ENCODE results near the gene VEGFB.

The VEGFB gene

GRCh38 chr11:64207256-64208085 lies 26.9 kb upstream of the VEGFB start:
- no peaks in the 10 kb centered on the region for H3K27me3 ChIP-seq (ENCODE audit: insufficient read depth, insufficient read length)
- no peaks in the 10 kb centered on the region for H3K9me3 ChIP-seq (ENCODE audit: insufficient read depth, low read length)
- no peak for DNase-seq (ENCODE audit: low read depth, low spot score)
- H3K4me1 ChIP-seq (ENCODE audit: insufficient read depth, insufficient read length): peaks cover 23% of the 10 kb centered on the region
- no peak for TF ChIP-seq YY1 (IDR thresholded peaks at IDR 0.05; ENCODE audit: insufficient read depth, insufficient read length)
- TF ChIP-seq ZNF274 (IDR thresholded peaks at IDR 0.05; ENCODE audit: low read depth, low read length): no peak
- TF ChIP-seq SUZ12 (IDR thresholded peaks at IDR 0.05; ENCODE audit: extremely low read depth, insufficient read depth, insufficient read length): no peak
- peak overlapping the region; percentile 9 for H3K9ac ChIP-seq (ENCODE audit: insufficient read length, low read depth)
- H3K4me3 ChIP-seq (ENCODE audit: insufficient read length, low read depth): no peak overlapping the region
- H3K36me3 ChIP-seq (ENCODE audit: insufficient read depth, insufficient read length, low read length): peaks cover 77% of the 10 kb centered on the region

DNA sequence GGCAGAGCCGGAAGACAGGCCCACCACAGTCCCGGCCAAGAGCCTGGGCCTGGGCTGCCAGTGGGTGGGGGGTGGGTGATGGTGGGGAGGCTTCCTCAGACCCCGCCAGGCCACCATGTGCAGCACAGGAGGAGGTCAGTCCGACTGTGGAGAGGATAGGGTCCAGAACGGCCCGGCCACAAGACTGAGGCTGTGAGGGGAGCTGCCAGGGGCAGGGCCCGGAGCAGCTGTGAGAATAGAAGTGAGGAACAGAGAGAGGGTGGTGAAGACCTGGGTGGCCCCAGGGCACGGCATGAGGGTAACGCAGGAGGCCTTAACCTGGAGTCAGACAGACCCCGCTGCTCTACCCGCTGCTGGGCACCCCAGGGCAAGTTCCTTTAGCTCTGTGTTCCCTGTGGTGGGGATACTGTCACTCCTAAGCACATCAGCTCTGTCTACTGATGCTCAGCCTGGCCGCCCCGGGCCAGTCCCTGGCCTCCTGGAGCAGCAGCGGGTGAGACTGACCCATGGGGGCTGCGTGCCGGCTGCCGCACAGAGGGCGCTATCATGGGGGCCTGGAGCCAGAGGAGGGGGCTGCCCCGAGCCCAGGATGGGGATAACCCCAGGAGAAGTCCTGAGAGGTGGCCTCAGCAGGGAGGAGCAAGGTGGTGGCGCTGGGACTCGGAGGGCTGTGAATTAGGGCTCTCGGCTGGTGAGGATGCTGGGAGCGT lies 26.1 kb upstream of the VEGFB start:
- Histone ChIP-seq H3K27me3 (ENCODE audit: insufficient read depth, insufficient read length) (no peaks in the 10 kb centered on the region), H3K36me3 (ENCODE audit: insufficient read depth, insufficient read length, low read length) (peaks cover 72% of the 10 kb centered on the region), H3K4me3 (ENCODE audit: insufficient read length, low read depth) (no peak overlapping the region), H3K9ac (ENCODE audit: insufficient read length, low read depth) (peak overlapping the region; percentile 9), H3K9me3 (ENCODE audit: insufficient read depth, low read length) (no peaks in the 10 kb centered on the region), H3K4me1 (ENCODE audit: insufficient read depth, insufficient read length) (peaks cover 23% of the 10 kb centered on the region)
- no peak for DNase-seq (ENCODE audit: low read depth, low spot score)
- TF ChIP-seq YY1 (IDR thresholded peaks at IDR 0.05; ENCODE audit: insufficient read depth, insufficient read length): no peak
- no peak for TF ChIP-seq ZNF274 (IDR thresholded peaks at IDR 0.05; ENCODE audit: low read depth, low read length)
- no peak for TF ChIP-seq SUZ12 (IDR thresholded peaks at IDR 0.05; ENCODE audit: extremely low read depth, insufficient read depth, insufficient read length)

- Histone ChIP-seq H3K9me3 (ENCODE audit: insufficient read depth, low read length) (no peaks in the 10 kb centered on the region), H3K27me3 (ENCODE audit: insufficient read depth, insufficient read length) (no peaks in the 10 kb centered on the region), H3K4me3 (ENCODE audit: insufficient read length, low read depth) (no peak overlapping the region), H3K4me1 (ENCODE audit: insufficient read depth, insufficient read length) (peaks cover 20% of the 10 kb centered on the region), H3K9ac (ENCODE audit: insufficient read length, low read depth) (no peak overlapping the region), H3K36me3 (ENCODE audit: insufficient read depth, insufficient read length, low read length) (peaks cover 64% of the 10 kb centered on the region)
- DNase-seq (ENCODE audit: low read depth, low spot score): no peak
- no peak for TF ChIP-seq SUZ12 (IDR thresholded peaks at IDR 0.05; ENCODE audit: extremely low read depth, insufficient read depth, insufficient read length)
- TF ChIP-seq ZNF274 (IDR thresholded peaks at IDR 0.05; ENCODE audit: low read depth, low read length): no peak
- no peak for TF ChIP-seq YY1 (IDR thresholded peaks at IDR 0.05; ENCODE audit: insufficient read depth, insufficient read length)
Measured at GRCh38 chr11:64208796-64209562, 25.4 kb upstream of the VEGFB start.

DNA sequence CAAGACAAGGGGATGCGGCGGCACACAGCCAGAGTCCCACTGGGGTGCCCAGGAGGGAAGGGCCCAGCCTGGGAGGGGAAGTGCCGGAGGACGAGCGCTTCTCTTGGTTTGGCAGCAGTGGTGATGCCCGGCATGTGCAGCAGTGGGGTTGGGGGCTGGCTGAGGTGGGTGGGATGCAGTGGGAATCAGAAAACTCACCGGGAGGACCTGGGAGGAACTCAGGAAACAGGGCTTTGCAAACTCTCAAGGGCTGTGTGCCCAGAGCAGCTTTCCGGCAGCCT lies 24.9 kb upstream of the VEGFB start:
- Histone ChIP-seq H3K27me3 (ENCODE audit: insufficient read depth, insufficient read length) (no peaks in the 10 kb centered on the region), H3K36me3 (ENCODE audit: insufficient read depth, insufficient read length, low read length) (peaks cover 59% of the 10 kb centered on the region), H3K9me3 (ENCODE audit: insufficient read depth, low read length) (no peaks in the 10 kb centered on the region), H3K9ac (ENCODE audit: insufficient read length, low read depth) (no peak overlapping the region), H3K4me3 (ENCODE audit: insufficient read length, low read depth) (no peak overlapping the region), H3K4me1 (ENCODE audit: insufficient read depth, insufficient read length) (peaks cover 20% of the 10 kb centered on the region)
- DNase-seq (ENCODE audit: low read depth, low spot score): no peak
- TF ChIP-seq YY1 (IDR thresholded peaks at IDR 0.05; ENCODE audit: insufficient read depth, insufficient read length): no peak
- TF ChIP-seq SUZ12 (IDR thresholded peaks at IDR 0.05; ENCODE audit: extremely low read depth, insufficient read depth, insufficient read length): no peak
- no peak for TF ChIP-seq ZNF274 (IDR thresholded peaks at IDR 0.05; ENCODE audit: low read depth, low read length)

DNA sequence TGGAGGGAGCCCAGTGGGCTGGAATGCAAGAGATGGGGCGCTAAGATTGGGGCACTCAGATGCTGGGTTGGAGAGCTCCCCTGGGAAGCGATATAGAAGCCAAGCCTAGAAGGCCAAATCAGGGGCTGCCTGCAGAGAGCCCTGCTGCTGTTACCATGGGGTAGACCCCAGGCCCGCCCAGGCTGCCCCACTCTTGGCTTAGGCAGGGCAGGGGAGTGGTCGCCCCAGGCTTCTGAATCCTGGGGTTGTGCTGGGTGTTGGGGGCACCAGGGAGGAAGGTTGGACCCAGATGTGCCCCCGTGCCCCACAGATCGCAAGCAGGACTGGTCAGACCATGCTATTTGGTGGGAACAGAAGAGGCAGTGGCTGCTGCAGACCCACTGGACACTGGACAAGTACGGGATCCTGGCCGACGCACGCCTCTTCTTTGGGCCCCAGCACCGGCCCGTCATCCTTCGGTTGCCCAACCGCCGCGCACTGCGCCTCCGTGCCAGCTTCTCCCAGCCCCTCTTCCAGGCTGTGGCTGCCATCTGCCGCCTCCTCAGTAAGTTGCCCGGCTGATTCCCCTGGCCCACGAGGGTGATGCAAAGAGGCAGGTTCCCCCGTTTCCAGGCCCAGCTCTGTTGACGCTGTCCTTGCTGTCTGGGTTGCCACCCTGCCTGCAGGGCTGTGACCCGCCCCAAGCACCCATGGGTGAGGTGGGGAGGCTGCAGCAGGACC lies 23.9 kb upstream of the VEGFB start:
- H3K4me1 ChIP-seq (ENCODE audit: insufficient read depth, insufficient read length): peaks cover 18% of the 10 kb centered on the region
- no peak overlapping the region for H3K4me3 ChIP-seq (ENCODE audit: insufficient read length, low read depth)
- H3K36me3 ChIP-seq (ENCODE audit: insufficient read depth, insufficient read length, low read length): peaks cover 51% of the 10 kb centered on the region
- H3K9ac ChIP-seq (ENCODE audit: insufficient read length, low read depth): no peak overlapping the region
- no peak for DNase-seq (ENCODE audit: low read depth, low spot score)
- H3K27me3 ChIP-seq (ENCODE audit: insufficient read depth, insufficient read length): no peaks in the 10 kb centered on the region
- no peak for TF ChIP-seq YY1 (IDR thresholded peaks at IDR 0.05; ENCODE audit: insufficient read depth, insufficient read length)
- TF ChIP-seq ZNF274 (IDR thresholded peaks at IDR 0.05; ENCODE audit: low read depth, low read length): no peak
- no peak for TF ChIP-seq SUZ12 (IDR thresholded peaks at IDR 0.05; ENCODE audit: extremely low read depth, insufficient read depth, insufficient read length)
- no peaks in the 10 kb centered on the region for H3K9me3 ChIP-seq (ENCODE audit: insufficient read depth, low read length)

GRCh38 chr11:64211181-64211872 lies 23.1 kb upstream of the VEGFB start:
- Histone ChIP-seq H3K4me1 (ENCODE audit: insufficient read depth, insufficient read length) (peaks cover 13% of the 10 kb centered on the region), H3K4me3 (ENCODE audit: insufficient read length, low read depth) (no peak overlapping the region), H3K27me3 (ENCODE audit: insufficient read depth, insufficient read length) (no peaks in the 10 kb centered on the region), H3K9me3 (ENCODE audit: insufficient read depth, low read length) (no peaks in the 10 kb centered on the region), H3K9ac (ENCODE audit: insufficient read length, low read depth) (no peak overlapping the region), H3K36me3 (ENCODE audit: insufficient read depth, insufficient read length, low read length) (peaks cover 44% of the 10 kb centered on the region)
- no peak for TF ChIP-seq SUZ12 (IDR thresholded peaks at IDR 0.05; ENCODE audit: extremely low read depth, insufficient read depth, insufficient read length)
- TF ChIP-seq ZNF274 (IDR thresholded peaks at IDR 0.05; ENCODE audit: low read depth, low read length): no peak
- no peak for TF ChIP-seq YY1 (IDR thresholded peaks at IDR 0.05; ENCODE audit: insufficient read depth, insufficient read length)
- no peak for DNase-seq (ENCODE audit: low read depth, low spot score)

Data from NT2/D1 (cell line).